Measurements from ENCODE around the gene MARCHF10. TPM values are rescaled to one million over a fixed set of nuclear protein-coding genes. Genes with fewer than 3 reads are reported as not detected.
A peak's percentile ranks its signal among the peaks of the same experiment; 100 is the strongest.
"Not testable (repeated sequence)": the region's sequence is repeated elsewhere in the genome, so short reads cannot be mapped to it uniquely, and the experiment has no call there.

Gene MARCHF10, protein sequence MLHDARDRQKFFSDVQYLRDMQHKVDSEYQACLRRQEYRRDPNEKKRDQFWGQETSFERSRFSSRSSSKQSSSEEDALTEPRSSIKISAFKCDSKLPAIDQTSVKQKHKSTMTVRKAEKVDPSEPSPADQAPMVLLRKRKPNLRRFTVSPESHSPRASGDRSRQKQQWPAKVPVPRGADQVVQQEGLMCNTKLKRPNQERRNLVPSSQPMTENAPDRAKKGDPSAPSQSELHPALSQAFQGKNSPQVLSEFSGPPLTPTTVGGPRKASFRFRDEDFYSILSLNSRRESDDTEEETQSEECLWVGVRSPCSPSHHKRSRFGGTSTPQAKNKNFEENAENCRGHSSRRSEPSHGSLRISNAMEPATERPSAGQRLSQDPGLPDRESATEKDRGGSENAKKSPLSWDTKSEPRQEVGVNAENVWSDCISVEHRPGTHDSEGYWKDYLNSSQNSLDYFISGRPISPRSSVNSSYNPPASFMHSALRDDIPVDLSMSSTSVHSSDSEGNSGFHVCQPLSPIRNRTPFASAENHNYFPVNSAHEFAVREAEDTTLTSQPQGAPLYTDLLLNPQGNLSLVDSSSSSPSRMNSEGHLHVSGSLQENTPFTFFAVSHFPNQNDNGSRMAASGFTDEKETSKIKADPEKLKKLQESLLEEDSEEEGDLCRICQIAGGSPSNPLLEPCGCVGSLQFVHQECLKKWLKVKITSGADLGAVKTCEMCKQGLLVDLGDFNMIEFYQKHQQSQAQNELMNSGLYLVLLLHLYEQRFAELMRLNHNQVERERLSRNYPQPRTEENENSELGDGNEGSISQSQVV
- not detected for total RNA-seq
- long read RNA-seq: 0 reads

DNA sequence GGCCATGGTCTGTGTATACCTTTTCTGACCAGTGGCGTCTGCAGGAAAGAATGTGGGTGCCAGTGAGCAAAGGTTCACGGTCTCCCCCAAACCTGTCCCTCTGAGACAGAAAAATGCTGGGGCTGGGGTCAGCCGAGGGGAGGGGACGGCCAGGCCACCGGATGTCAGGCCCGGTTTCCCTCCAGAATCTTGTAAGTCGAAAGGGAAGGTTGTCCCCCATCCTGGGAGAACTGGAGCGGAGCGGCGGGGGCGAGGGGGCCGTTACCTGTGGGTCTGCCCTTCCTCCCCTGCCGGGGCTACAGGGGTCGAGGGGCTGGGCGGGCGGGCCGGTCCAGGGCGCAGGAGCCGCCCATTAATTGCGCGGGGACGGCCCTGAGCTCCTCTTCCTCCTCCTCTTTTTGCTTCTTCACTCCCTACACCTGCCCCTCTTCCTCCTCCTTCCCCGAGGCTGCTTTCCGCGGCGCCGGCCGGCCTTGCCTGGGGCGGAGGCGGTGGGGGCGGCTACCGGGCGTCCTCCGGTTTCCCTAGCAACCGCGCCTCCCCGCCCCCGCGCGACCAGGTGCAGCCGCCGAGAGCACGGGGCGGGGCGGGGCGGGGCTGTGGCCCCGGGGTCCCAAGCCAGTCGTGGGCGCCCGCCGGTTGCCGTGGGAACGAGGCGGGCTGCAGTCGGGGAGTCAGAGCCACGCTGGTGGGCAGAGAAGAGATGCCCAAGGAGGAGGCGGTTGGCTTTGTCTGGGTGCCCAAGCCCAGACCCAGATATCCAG is at the start of gene MARCHF10:
TSS of gene MARCHF10 (minus strand) at position 503 of the 764 bp plus-strand sequence. CDS start 6,579 bp downstream, outside the sequence.
- peak; percentile 29 for DNase-seq
- no peak for ATAC-seq
- intact Hi-C loops (cut with micrococcal nuclease): no loop called here

DNA sequence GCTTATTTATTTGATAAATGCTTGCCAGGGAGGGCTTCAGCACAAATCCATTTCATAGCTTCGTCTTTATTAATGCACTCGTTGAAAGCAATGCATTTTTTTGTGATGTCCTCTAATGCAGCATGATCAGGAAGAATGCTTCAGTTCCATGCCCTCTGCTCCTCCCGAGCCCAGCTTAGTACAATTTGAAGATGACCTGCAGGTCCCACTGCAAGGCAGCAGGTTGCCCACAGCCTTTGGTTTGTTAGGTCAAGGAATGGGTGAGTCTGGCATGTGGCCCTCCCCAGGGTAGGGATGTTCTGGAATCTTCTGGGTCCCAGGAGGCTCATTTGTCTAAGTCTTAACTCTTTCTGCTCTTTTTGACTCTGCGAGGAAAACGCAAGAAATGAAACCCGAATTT is 49.4 kb upstream of the MARCHF10 start:
- no peak for DNase-seq
- intact Hi-C loops (cut with micrococcal nuclease): no loop called here
- no peak for ATAC-seq

DNA sequence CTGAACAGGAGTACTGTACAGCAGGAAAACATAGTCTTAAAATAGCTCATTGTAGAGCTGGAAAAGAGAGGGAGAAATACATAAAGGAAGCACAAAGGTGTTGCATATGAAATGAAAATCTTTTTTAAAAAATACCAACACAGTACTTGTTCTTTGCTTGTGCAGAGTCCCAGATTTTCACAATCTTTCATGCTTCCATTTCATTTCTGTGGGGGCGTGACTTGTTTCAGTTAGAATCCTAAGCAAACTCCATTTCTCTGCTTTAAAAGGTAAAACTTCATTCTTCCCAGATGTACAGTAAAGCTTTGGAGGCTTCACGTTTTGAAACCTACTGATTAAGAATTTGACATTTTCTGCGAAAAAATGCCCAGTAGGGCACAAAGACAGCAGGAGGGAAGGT is 48.5 kb upstream of the MARCHF10 start:
- intact Hi-C loops (cut with micrococcal nuclease): no loop called here
- no peak for ATAC-seq
- no peak for DNase-seq

DNA sequence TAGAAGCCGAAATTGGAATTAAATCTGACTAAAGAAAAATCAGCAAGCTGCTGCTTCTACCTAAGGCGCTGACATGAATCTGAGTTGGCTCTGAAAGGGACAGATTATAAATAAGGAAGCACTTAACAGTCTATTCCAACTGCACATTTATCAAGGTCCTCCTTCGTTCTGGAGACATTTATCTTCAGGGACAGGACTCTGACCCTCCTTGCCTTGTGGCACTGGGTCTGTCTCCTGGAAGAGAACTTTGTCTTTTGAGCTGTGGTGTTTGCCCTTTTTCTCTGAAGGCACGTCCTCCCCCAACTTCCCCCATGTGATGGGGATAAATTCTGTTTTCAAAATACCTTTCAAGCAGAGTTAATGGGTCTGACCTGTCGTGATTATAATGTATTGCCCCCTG is 47.0 kb upstream of the MARCHF10 start:
- DNase-seq: no peak
- ATAC-seq: no peak
- intact Hi-C loops (cut with micrococcal nuclease): no loop called here

DNA sequence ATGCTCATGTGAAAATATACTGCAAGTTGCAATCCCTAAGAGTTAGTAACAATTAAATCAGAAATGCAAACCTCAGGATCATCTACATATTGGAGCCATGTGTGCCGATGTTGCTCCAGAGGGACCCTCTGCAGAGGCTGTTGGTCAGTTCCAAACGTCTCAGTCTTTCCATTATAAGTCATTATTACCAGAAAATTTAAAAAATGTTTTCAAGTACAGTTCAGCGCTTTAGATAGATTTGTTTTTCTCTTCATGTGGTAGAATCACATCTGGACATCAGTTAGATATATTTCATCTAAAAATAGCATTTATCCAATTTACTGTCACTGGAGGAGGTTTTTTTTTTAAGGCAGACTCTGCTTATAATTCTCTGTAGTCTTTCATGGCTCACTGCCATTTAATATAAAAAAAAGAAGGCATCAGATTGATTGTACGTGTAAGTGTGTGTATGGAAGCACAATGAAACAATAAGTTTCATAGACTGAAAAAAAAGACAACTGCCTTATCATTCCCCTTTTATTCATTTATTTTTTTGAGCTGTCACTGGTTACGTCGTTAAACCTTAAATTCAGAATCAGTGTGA is 46.1 kb upstream of the MARCHF10 start:
- ATAC-seq (no peak), DNase-seq (no peak)
- intact Hi-C loops (cut with micrococcal nuclease): no loop called here

DNA sequence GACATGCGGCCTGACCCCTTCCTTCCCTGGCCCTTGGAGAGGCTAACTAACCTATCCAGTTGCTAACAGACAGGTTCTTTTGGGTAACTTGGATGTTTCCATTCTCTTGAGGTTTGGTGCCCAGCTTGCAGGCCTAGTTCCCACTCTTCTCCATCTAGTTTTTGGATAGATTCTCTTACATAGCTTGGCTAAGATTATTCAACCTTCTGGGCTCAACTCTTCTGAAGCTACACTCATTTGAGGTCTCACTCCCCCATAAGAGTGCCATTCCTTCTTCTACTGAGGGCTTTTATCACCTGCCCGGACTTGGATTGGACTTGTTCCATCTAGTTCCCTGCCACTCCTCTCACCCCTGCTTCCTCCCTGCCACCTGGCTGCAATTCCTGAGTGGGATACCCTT is 44.1 kb upstream of the MARCHF10 start:
- intact Hi-C loops (cut with micrococcal nuclease): no loop called here
- ATAC-seq: no peak
- DNase-seq: no peak

DNA sequence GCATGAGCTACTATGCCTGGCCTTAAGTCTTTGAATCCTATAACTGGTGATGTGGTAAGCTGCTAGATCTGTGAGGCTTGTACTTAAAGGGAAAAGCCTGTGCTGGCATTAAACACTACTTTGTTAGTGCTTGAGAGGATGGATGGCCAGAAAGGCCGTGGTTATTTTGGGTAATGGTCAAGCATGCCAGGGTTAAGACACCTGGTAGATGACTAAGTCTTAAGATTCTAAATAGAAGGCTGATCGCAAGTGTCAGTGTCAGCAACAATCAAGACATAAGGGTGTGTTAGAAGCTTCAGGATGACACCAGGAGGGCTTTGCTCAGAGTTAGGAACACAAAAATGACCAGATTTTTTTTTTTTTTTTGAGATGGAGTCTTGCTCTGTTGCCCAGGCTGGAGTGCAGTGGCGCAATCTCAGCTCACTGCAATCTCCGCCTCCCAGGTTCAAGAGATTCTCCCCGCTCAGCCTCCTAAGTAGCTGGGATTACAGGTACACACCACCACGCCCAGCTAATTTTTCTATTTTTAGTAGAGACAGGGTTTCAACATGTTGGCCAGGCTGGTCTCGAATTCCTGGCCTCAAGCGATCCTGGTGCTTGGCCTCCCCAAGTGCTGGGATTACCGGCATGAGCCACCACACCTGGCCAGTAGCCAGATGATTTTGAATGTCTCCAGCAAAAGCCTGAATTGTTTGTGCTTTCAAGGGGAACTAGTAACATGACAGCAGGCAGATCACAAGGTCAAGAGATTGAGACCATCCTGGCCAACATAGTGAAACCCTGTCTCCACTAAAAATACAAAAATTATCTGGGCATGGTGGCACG is 41.7 kb upstream of the MARCHF10 start:
- DNase-seq; intact Hi-C loops (cut with micrococcal nuclease); ATAC-seq: not testable (repeated sequence)

DNA sequence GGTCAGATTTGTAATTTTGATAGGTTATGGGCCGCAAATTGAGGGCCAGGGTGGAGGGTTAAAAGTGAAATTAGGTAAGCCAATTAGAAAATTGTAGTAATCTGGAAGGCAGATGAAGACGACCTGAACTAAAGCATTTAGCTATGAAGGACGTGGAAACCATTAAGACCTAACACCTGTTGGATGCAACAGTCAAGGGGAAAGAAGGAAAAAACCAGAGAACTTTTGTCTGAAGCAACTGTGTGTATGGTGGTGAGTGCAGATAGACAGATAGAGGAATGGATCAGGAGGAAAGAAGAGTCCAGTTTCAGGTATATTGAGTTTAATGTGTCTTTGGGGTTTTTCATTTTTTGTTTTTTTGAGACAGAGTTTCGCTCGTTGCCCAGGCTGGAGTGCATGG is 40.2 kb upstream of the MARCHF10 start:
- DNase-seq (no peak), ATAC-seq (no peak)
- intact Hi-C loops (cut with micrococcal nuclease): no loop called here

DNA sequence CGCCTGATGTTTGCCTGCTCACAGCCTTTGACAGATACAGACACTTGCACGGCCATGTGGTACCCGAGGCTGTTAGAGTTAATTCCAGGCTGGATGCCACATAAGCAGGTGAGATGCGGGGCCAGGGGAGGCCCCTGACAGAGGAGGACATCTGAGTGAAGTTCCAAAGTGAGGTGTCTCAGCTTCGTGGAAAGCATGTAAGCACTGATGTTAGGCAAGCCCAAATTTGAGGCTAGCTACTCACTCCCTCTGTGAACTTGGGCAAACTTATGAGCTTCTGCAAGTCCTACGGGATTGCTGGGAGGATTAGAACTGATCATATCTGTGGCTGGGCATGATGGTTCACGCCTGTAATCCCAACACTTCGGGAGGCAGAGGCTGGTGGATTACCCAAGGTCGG is 39.3 kb upstream of the MARCHF10 start:
- DNase-seq: no peak
- intact Hi-C loops (cut with micrococcal nuclease): no loop called here
- no peak for ATAC-seq

DNA sequence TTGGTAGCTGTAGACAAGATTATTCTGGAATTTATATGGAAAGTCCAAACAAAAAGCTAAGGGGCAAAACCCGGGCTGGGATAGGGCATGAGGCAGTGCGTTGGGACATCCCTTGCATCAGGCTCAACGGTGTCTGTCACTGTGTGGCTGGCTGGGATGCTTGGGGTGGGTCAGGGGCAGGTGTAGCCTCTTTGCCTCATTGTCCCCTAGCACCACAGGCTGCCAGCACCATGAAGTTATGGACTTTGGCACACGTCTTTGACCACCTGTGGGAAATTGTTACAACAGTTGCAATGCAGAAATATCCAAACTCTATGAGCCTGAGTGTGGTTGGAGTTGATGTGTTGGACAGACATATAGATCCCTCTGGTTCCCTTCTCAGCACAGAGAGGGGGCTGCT is 32.8 kb upstream of the MARCHF10 start:
- intact Hi-C loops (cut with micrococcal nuclease): no loop called here

DNA sequence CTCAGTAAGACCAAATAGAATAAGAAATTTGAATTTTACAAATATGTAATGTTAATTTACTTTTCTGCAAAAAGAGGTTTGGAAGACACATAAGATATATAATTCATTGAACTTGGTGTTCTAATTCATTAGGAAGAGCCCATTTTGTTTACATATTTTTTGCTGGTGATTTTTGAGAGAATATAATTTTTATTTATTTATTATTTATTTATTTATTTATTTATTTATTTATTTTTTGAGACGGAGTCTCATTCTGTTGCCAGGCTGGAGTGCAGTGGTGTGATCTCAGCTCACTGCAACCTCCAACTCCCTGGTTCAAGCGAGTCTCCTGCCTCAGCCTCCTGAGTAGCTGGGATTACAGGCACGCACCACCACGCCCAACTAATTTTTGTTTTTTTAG is 25.7 kb upstream of the MARCHF10 start:
- ATAC-seq; DNase-seq; intact Hi-C loops (cut with micrococcal nuclease): not testable (repeated sequence)

More for the DNA sequence above, 32.8 kb upstream of the MARCHF10 start:
- ATAC-seq: no peak
- no peak for DNase-seq

DNA sequence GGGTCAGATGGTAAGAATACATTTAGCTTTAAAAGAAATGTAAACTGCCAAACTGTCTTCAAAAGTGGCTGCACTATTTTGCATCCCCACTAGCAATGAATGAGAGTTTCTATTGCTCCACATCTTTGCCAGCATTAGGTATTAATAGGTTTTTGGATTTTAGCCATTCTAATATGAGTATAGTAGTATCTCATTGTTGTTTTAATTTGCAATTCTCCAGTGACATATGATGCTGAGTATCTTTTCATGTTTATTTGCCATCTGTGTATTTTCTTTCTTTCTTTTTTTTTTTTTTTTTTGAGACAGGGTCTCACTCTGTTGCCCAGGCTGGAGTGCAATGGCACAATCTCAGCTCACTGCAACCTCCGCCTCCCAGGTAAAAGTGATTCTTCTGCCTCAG is 24.3 kb upstream of the MARCHF10 start:
- no peak for DNase-seq
- ATAC-seq: no peak
- intact Hi-C loops (cut with micrococcal nuclease): no loop called here

DNA sequence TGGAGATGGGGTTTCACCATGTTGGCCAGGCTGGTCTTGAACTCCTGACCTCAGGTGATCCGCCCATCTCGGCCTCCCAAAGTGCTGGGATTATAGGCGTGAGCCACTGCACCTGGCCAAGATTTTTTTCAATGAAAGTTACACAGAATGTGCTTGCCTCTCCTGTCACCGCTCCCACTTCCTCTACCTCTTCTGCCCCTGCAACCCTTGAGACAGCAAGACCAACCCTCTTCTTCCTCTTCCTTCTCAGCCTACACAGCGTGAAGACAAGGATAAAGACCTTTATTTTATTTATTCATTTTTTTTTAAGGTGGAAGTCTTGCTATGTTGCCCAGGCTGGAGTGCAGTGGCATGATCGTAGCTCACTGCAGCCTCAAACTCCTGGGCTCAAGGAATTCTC is 23.0 kb upstream of the MARCHF10 start:
- intact Hi-C loops (cut with micrococcal nuclease); ATAC-seq; DNase-seq: not testable (repeated sequence)

DNA sequence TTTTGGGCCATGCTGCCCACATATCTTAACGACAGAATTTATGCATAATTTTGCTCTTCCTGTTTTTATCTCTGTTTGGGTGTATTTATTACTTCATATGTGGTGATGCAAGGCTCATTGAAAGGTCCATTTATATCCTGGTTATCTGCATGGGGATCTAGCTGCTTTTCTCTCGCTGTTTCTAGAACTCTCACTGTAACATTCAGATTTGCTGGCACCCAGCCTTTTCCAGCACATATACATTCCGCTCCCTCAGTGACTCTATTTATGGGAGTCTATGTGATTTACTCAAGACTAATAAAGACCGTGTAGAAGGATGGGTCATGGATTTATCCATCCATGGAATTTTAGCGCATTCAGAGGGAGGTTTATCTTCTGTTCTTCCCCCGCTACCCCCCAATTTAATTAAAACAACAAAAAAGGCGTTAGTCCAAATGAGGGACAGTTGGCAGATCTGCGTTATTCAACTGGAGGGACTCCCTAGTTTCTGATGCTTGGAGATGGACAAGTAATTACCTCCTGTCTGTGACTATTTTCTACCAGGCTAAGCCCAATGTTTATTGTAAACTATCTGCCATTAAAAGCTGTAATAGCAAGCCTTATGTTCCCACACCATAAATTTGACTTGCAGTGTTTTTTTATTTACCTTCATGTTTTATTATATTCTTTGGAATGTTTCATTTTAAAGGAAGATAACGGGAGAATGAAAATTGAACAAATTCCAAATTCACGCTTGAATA is 19.8 kb upstream of the MARCHF10 start:
- DNase-seq: no peak
- intact Hi-C loops (cut with micrococcal nuclease): no loop called here
- ATAC-seq: no peak

DNA sequence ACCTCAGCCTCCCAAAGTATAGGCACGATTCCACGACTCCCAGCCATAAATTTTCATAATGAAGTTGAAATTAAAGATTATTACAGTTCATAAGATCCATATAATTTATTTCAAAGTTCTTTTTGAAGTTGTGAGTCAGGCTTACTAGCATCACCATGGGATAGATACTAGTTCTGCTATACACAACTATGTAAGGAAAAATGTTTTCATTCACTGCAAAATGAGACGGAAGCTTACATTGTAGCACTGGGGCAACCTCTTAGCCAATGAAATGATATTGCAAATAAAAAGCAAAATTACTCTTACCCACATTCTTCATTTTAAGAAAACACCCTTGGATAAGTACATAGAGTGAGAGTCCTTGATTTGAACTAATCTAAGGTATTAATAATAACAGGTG is 18.8 kb upstream of the MARCHF10 start:
- DNase-seq (no peak), ATAC-seq (no peak)
- intact Hi-C loops (cut with micrococcal nuclease): no loop called here

DNA sequence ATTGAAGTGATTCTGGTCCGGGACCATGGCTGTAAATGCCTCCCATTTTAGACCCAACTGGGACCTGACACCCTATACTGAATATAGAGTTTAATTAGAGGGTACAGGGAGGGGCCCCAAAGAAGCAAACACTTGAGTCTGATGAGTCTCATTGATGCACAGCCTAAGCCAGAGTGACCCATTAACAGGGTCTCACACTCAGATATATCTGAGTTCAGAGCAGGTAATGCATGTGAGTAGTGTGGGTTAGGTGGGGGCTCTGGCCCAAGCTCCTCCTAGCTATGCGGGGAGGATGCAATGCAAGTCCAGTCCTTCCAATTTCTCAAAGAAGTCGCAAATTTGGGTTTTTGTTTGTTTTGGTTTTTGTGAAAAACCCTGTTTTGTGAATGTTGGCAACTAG is 17.1 kb upstream of the MARCHF10 start:
- no peak for DNase-seq
- no peak for ATAC-seq
- intact Hi-C loops (cut with micrococcal nuclease): no loop called here

DNA sequence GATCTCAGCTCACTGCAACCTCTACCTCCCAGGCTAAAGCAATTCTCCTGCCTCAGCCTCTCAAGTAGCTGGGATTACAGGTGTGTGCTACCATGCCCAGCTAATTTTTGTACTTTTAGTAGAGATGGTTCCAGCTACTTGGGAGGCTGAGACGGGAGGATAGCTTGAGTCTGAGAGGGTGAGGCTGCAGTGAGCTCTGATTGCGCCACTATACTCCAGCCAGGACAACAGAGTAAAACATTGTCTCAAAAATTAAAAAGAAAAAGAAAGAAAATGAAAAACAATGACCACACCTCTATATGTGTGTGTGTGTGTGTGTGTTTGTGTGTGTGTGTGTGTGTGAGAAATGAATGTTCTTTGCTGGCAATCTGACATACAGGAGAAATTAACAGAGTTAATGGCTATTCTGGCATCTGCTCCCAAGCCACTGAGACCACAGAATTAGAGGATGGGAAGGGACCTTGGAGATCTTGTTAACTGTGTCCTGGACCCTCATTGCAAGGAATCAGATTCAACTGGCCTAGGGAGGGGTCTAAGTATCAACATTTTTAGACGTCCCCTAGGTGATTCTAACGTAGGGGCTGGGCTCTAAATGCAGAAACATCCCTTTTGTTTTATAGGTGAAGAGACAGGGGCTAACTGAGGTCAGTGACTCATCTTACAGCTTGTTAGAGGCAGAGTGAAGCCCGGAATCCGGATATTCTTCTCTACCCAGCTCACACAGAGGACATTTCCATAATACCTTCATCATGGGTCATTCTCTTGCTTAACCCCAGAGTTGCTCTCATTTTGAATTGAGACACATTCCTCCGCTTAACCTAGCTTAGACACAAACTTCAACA is 16.4 kb upstream of the MARCHF10 start:
- no peak for ATAC-seq

More for the DNA sequence above, 16.4 kb upstream of the MARCHF10 start:
- intact Hi-C loops (cut with micrococcal nuclease): no loop called here
- no peak for DNase-seq
